SH-SY5Y (cell line): ENCODE data around the gene RUNDC1.

Experiments used
- GATA2 ChIP-seq: IDR thresholded peaks from 2 replicates; pipeline ENCODE4 v1.6.1; 2011; ENCODE audit warnings: mild to moderate bottlenecking, low read depth, low read length
- GATA3 ChIP-seq: IDR thresholded peaks from 2 replicates; pipeline ENCODE4 v1.6.1; 2011; ENCODE audit warnings: low read depth, mild to moderate bottlenecking, low read length, moderate library complexity

- TF ChIP-seq GATA2 (no peak), GATA3 (no peak)
Observed at GRCh38 chr17:42967925-42968324, 12.4 kb upstream of the RUNDC1 start.
